Measurements from ENCODE around the gene ITIH4.

DNA sequence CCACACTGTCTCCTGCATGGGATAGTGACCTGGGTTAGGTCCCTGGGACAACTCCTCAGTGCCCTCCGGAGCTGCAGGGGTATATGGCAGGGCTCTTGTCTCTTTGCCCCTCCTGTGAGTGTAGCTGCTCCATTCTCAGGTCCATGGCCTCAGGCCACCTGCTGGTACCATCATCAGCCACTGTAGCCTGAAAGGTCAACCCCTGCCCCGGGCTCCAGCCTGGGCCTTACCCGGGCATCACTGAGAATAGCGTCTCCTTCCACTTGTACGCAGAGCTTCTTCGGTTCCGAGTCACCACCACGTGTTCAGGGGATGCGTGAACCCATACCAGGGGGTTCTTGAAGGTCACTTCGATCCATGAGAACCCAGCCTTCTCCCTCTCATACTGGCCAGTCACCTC is 13.8 kb downstream of the ITIH4 start:
- TF ChIP-seq TCF7 (CRISPR knock-in tag; IDR thresholded peaks at IDR 0.05; ENCODE audit: low read depth) (no peak), CTCF (IDR thresholded peaks at IDR 0.05) (no peak), ATF3 (CRISPR knock-in tag; conservative IDR thresholded peaks at IDR 0.05) (no peak), ZBTB21 (CRISPR knock-in tag; IDR thresholded peaks at IDR 0.05; ENCODE audit: borderline replicate concordance) (no peak), FOXK1 (CRISPR knock-in tag; IDR thresholded peaks at IDR 0.05) (no peak), MYBL2 (CRISPR knock-in tag; IDR thresholded peaks at IDR 0.05) (no peak), KAT7 (CRISPR knock-in tag; IDR thresholded peaks at IDR 0.05; ENCODE audit: borderline replicate concordance) (no peak), NR1H2 (CRISPR knock-in tag; IDR thresholded peaks at IDR 0.05) (no peak), OVOL2 (CRISPR knock-in tag; IDR thresholded peaks at IDR 0.05; ENCODE audit: borderline replicate concordance) (no peak), ESRRA (CRISPR knock-in tag; IDR thresholded peaks at IDR 0.05; ENCODE audit: borderline replicate concordance) (no peak), USF1 (CRISPR knock-in tag; IDR thresholded peaks at IDR 0.05) (no peak)
- TF ChIP-seq, protein P1, sequence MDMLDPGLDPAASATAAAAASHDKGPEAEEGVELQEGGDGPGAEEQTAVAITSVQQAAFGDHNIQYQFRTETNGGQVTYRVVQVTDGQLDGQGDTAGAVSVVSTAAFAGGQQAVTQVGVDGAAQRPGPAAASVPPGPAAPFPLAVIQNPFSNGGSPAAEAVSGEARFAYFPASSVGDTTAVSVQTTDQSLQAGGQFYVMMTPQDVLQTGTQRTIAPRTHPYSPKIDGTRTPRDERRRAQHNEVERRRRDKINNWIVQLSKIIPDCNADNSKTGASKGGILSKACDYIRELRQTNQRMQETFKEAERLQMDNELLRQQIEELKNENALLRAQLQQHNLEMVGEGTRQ (CRISPR knock-in tag; IDR thresholded peaks at IDR 0.05): no peak
- TF ChIP-seq, protein P2, sequence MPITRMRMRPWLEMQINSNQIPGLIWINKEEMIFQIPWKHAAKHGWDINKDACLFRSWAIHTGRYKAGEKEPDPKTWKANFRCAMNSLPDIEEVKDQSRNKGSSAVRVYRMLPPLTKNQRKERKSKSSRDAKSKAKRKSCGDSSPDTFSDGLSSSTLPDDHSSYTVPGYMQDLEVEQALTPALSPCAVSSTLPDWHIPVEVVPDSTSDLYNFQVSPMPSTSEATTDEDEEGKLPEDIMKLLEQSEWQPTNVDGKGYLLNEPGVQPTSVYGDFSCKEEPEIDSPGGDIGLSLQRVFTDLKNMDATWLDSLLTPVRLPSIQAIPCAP (CRISPR knock-in tag; IDR thresholded peaks at IDR 0.05): no peak
